ENCODE measurements around the gene NUDT7.
A peak's percentile ranks its signal among the peaks of the same experiment; 100 is the strongest.

The NUDT7 gene

DNA sequence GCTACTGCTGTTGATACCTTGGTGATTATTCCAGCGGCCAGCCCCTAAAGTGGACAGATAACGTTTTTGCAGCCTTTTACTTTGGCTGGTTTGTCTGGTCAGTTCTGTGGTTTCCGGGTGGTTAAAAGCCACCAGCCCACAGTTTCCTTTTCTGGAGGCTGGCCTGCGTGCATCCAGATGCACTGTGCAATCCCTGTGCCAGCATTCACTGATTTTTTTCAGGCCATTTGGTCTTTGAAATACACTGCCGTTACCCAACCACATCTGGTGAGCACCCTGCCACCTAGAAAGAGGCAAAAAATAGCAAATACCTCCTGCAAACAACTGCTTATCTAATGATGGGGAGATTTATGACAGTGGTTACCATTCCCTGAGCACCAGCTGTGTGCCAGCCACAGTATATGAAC, 797 bp downstream of the NUDT7 start:
- H3K27ac ChIP-seq = peak overlapping the region; percentile 56

GRCh38 chr16:77724174-77724573, 1.9 kb downstream of the NUDT7 start:
- DNase-seq (ENCODE audit: low read depth, low spot score) = no peak
- H3K27ac ChIP-seq = no peak overlapping the region

More for the DNA sequence above, 797 bp downstream of the NUDT7 start:
- DNase-seq (ENCODE audit: low read depth, low spot score) = no peak

- H3K27ac ChIP-seq = no peak overlapping the region
- no peak for DNase-seq (ENCODE audit: low read depth, low spot score)
These were observed 7.6 kb downstream of the NUDT7 start for GRCh38 chr16:77729951-77730350.

DNA sequence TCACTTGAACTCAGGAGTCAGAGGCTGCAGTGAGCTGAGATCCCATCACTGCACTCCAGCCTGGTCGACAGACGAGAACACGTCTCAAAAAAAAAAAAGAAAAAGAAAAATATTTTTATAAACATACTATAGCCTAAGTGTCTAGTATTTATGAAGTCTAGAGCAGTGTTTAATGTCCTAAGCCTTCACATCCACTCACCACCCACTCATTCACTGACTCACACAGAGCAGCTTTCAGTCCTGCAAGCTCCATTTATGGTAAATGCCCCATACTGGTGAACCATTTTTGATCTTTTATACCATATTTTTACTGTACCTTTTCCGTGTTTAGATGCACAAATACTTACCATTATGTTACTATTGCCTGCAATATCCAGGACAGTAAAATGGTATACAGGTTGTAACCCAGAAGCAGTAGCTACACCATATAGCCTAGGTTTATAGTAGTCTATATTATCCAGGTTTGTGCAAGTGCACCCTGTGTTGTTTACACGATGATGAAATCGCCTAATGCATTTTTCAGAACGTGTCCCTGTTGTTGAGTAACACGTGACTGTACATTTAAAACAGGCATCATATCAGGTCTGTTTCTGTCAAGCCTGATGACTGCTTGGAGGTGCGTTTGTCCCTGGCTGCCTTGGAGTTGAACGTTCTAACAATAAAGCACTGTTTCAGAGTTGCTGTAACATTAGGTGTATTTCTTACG, 10.1 kb downstream of the NUDT7 start:
- H3K27ac ChIP-seq = peak overlapping the region; percentile 48
- DNase-seq (ENCODE audit: low read depth, low spot score) = no peak

DNA sequence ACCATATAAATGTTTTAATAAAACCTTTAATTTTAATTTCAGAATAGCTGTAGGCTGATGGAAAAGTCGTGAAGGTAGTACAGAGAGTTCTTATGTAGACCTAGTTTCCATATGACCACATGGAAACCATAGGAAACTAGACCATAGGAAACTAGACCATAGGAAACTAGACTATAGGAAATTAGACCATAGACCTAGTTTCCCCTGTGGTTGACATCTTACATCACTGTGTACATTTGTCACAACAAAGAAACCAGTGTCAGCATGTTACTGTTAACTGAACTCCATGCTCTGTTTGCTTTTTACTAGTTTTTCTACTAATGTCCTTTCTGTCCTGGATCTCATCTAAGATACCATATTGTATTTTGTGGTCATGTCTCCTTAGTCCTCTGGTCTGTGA, 14.6 kb downstream of the NUDT7 start:
- no peak for DNase-seq (ENCODE audit: low read depth, low spot score)
- H3K27ac ChIP-seq = no peak overlapping the region

DNA sequence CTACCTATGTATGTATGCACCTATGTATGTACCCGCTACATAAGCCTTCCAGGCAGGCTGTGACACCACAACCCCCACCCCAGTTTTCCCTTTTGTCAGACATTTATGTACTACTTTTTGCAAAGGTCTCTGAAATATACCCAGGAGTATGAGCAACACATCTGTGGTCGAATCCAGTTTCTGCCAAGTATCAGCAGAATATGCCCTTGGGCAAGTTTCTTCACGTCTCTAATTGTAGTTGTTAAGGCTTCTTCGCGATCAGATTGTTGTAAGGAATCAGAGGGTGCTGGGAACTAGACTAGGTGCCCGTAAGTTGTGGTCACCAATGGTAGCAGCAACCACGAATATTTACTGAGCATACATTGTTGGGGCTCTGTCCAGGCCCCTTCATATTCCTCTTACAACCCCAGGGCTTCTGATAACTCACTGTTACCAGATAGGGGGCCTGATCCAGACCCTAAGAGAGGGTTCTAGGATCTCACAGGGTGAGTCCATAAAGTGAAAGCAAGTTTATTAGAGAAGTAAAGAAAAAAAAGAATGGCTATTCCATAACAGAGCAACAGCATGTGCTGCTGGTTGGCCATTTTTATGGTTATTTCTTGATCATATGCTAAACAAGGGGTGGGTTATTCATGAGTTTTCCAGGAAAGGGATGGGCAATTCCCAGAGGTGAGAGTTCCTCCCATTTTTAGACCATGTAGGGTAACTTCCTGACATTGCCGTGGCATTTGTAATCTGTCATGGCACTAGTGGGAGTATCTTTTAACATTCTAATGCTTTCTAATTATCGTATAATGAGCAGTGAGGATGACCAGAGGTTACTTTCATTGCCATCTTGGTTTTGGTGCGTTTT, 16.6 kb downstream of the NUDT7 start:
- peak overlapping the region; percentile 39 for H3K27ac ChIP-seq
- peak; percentile 87 for DNase-seq (ENCODE audit: low read depth, low spot score)

DNA sequence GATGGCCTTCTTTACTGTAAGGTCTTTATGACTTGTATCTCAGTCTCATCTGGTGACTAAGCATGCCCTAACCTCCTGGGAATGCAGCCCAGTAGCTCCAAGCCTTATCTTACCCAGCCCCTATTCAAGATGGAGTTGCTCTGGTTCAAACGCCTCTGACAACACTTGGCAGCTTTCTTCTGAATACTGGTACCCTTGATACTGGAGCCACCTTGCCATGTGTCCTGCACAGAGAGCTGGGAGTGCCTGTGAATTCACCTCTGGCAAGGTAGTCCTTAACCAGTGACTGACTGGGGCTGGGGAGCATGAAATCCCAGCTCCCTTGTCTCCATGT, 17.2 kb downstream of the NUDT7 start:
- H3K27ac ChIP-seq = no peak overlapping the region
- no peak for DNase-seq (ENCODE audit: low read depth, low spot score)

GRCh38 chr16:77744141-77744540, 21.8 kb downstream of the NUDT7 start:
- H3K27ac ChIP-seq = no peak overlapping the region
- DNase-seq (ENCODE audit: low read depth, low spot score) = no peak

- H3K27ac ChIP-seq = no peak overlapping the region
- DNase-seq (ENCODE audit: low read depth, low spot score) = no peak
These were observed 23.7 kb downstream of the NUDT7 start for GRCh38 chr16:77745972-77746371.

DNA sequence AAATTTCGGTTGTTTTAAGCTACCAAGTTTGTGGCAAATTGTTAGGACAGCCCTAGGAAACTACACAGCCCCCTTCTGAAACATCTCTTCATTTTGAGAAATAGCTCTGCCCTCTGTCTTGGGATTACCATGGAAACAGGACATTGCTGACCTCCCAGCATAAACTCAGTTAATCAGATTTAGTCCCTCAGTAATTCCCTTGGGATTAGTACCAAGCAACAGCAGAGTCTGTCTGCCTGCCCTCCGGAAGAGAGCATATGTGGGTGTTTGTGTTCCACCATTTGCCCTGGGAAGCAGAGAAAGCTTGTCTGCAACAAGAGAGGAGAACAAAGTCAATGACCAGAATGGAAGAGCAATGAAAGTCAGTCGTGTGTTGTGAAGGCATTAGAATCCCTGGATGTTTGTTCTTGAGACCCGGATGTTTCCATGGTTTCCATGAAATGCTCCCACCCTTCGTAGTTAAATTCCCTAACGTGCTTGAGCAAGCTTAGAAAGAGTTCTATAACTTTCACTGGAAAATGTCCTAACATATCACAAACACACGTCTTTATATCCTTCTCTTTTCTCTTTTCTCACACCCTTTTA, 26.2 kb downstream of the NUDT7 start:
- DNase-seq (ENCODE audit: low read depth, low spot score) = no peak
- no peak overlapping the region for H3K27ac ChIP-seq

DNA sequence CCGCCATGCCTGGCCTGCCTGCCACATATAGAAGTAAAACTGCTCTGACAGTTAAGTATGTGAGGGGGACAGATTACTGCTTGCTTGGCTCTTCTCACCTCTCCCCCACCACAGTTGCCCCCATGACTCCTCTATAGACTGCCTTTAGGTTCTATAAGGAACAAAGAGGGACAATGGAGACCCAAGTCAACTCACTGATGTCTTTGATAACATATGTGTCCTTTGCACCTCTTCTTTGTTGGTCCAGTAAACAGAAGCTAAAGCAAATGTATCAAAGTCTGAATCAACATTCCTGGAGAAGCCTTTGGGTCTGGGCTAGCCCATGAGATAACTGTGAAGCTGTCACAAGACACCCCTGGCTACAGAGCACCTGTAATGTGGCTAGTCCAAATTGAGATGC, 27.1 kb downstream of the NUDT7 start:
- no peak for DNase-seq (ENCODE audit: low read depth, low spot score)
- no peak overlapping the region for H3K27ac ChIP-seq

DNA sequence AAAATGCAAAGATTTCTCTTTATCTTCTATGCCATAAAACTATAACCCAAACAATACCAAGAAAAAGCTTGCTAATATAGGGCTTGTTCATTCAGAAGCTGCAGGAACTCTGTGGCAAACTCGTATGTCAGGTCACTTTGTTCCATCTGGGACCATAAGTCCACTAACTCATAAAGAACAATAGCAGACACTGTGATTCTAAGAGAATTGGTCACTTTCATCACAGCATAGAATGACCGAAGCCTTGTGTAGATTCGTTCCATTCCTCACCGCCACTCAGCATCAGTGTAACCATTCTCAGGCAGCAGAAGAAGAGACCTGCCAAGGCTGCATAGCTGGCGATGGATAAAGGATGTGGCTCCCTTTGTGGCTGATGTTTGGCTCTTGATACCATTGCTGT, 35.7 kb downstream of the NUDT7 start:
- H3K27ac ChIP-seq = no peak overlapping the region
- no peak for DNase-seq (ENCODE audit: low read depth, low spot score)

DNA sequence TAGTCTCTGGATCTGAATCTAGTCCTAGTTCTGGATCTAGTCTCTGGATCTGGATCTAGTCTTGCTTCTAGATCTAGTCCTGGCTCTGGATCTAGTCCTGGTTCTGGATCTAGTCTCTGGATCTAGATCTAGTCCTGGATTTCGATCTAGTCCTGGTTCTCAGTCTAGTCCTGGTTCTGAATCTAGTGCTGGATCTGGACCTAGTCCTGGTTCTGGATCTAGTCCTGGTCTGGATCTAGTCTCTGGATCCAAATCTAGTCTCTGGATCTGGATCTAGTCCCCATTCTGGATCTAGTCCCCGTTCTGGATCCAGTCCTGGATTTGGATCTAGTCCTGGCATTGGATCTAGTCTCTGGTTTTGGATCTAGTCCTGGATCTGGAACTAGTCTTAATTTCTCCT, 36.2 kb downstream of the NUDT7 start:
- no peak overlapping the region for H3K27ac ChIP-seq
- no peak for DNase-seq (ENCODE audit: low read depth, low spot score)

DNA sequence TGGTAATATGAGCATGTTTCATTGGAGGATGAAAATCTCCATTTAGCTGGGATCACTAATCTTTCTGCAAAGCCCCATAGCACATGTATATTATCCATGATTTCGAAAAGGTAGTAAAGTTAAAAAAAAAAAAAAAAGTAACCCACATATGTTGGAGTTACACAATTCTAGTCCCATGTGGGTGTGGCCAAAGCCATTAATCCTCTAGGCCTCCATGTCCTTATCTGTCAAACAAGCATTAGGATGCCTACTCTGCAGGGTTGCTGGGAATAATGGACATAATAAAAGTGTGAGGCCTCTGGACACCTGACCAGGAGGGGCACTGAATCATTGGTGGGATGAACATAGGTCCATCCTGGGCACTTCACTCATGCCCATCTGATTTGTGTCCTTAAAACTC, 36.9 kb downstream of the NUDT7 start:
- H3K27ac ChIP-seq = no peak overlapping the region
- DNase-seq (ENCODE audit: low read depth, low spot score) = no peak

DNA sequence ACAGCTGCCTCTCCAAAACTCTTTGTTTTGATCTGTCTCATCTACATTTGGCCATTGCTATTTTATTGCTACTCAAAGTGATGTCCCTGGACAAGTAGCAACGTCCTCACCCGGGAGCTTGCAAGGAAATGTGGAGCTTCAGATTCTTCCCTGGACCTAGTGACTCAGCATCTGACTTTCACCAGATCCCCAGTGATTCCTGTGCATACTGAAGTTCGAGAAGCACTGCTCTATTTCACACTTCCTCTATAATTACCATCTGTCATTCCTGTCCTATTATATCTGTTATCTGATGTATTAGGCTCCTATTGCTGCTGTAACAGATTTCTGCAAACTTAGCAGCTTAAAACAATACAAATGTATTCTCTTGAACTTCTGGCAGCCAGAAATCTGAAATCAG, 37.5 kb downstream of the NUDT7 start:
- H3K27ac ChIP-seq = no peak overlapping the region
- no peak for DNase-seq (ENCODE audit: low read depth, low spot score)

DNA sequence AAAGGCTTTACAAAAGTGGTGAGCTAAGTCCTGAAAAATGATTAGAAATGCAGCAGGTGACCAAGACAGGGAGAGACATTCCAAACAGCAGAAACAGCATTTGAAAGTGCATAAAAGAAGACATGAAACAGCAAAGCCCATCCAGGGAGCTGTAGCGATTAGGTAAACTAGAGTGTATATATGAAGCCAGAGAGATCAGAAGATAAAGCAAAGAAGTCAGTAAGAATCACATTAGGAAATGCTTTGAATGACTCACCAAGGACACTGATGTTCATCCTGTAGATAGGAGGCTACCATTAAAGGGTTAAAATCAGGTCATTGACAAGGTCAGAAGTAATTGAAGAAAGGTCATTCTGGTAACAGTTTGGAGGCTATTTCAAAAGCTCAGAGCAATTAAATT, 38.5 kb downstream of the NUDT7 start:
- no peak for DNase-seq (ENCODE audit: low read depth, low spot score)
- H3K27ac ChIP-seq = no peak overlapping the region

DNA sequence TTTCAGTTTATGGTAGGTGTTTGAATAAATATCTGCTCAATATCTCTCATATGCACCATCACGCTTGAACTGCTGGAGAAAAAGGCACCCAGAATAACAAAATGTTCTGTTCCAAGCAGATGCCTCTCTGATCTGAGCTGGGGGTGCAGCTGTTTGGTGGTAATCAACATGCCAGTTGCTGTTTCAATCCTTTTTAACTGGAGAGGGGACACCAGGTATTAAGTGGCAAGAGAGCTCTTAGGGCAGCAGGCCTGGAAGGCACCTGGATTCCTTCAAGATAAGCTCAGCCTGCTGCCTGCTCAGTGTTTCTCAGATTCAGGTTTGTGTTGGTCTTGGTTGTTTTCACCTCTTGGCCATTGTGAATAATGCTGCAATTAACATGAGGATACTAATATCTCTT, 38.9 kb downstream of the NUDT7 start:
- H3K27ac ChIP-seq = no peak overlapping the region
- DNase-seq (ENCODE audit: low read depth, low spot score) = no peak

- DNase-seq (ENCODE audit: low read depth, low spot score) = no peak
These were observed 39.9 kb downstream of the NUDT7 start for GRCh38 chr16:77762262-77762661.

GRCh38 chr16:77763994-77764393, 41.7 kb downstream of the NUDT7 start:
- no peak for DNase-seq (ENCODE audit: low read depth, low spot score)
- H3K27ac ChIP-seq = no peak overlapping the region

More at GRCh38 chr16:77762262-77762661, 39.9 kb downstream of the NUDT7 start:
- H3K27ac ChIP-seq = no peak overlapping the region

DNA sequence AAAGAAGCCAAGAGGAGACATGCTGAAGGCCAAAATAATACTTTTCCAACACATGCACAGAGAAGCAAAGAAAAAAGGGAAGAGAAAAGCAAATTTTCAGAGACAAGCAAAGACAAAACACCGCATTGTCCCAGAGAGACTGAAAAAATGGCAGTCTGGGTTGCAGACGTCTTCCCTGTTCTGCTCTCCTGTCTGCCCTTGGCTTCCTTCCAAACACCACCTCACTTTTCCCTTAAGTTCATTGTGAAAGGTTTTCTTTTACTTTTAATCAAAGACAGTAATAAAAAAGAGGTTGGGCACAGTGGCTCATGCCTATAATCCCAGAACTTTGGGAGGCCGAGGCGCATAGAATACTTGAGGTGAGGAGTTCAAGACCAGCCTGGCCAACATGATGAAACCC, 44.9 kb downstream of the NUDT7 start:
- no peak overlapping the region for H3K27ac ChIP-seq
- no peak for DNase-seq (ENCODE audit: low read depth, low spot score)

DNA sequence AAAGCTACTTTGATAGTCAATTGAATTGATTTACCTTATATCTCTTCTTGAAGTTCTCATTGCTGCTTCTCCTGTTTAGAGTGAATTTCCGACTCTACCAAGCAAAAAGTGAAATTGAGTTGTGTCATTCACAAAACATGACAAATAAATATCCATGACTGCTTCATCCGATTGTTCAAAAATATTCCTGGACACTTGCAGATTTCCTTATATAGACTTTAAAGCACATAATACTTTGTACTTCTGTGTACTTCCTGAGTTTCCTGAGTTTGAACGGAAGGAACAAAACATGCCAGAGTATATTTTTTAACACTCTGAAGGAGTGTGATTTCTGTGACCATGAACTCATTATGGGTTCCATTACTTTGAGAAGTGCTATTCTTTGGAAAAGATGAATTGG, 45.5 kb downstream of the NUDT7 start:
- DNase-seq (ENCODE audit: low read depth, low spot score) = no peak
- no peak overlapping the region for H3K27ac ChIP-seq

All from epithelial cell of prostate (primary cell).